ENCODE measurements around the gene KCNG1.

Gene KCNG1

DNA sequence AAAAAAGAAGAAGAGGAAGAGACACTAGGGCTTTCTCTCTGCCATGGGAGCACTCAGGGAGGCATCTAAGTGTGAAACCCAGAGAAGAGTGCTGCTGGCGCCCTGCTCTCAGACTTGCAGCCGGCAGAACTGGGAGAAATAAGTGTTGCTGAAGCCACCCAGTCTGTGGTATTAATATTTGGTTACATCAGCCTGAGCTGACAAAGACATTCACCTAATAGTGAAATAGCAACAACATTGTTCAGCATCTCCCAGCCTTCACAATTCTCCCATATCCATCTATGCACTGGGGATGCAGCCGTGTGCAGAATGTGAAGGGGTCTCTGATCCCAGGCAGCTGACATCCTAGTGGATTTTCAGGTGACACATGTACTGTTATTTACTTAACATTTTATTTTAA lies 12.0 kb downstream of the KCNG1 start:
- Histone ChIP-seq H2AFZ (ENCODE audit: low read length) (no peak overlapping the region), H3K36me3 (ENCODE audit: insufficient read depth, low read length) (no peaks in the 10 kb centered on the region), H3K9me3 (ENCODE audit: insufficient read depth, low read depth, low read length) (no peaks in the 10 kb centered on the region), H3F3A (ENCODE audit: low read depth) (no peaks in the 10 kb centered on the region), H3K27me3 (ENCODE audit: insufficient read depth, low read length, poor library complexity, severe bottlenecking) (no peaks in the 10 kb centered on the region), H3K4me3 (ENCODE audit: low read length, poor library complexity, severe bottlenecking) (no peak overlapping the region), H3K4me1 (ENCODE audit: insufficient read depth, low read length, poor library complexity, severe bottlenecking) (no peaks in the 10 kb centered on the region), H3K79me2 (ENCODE audit: insufficient read depth, low read length) (no peaks in the 10 kb centered on the region), H4K20me1 (ENCODE audit: insufficient read depth, low read length, poor library complexity, severe bottlenecking) (no peaks in the 10 kb centered on the region), H3K9ac (ENCODE audit: low read depth, low read length, poor library complexity, severe bottlenecking) (no peak overlapping the region), H3K4me2 (ENCODE audit: low read depth, low read length, poor library complexity, severe bottlenecking) (no peak overlapping the region), H3K9me2 (replicated peaks; ENCODE audit: low read depth, low read length) (no peaks in the 10 kb centered on the region)
- TF ChIP-seq, protein P1, sequence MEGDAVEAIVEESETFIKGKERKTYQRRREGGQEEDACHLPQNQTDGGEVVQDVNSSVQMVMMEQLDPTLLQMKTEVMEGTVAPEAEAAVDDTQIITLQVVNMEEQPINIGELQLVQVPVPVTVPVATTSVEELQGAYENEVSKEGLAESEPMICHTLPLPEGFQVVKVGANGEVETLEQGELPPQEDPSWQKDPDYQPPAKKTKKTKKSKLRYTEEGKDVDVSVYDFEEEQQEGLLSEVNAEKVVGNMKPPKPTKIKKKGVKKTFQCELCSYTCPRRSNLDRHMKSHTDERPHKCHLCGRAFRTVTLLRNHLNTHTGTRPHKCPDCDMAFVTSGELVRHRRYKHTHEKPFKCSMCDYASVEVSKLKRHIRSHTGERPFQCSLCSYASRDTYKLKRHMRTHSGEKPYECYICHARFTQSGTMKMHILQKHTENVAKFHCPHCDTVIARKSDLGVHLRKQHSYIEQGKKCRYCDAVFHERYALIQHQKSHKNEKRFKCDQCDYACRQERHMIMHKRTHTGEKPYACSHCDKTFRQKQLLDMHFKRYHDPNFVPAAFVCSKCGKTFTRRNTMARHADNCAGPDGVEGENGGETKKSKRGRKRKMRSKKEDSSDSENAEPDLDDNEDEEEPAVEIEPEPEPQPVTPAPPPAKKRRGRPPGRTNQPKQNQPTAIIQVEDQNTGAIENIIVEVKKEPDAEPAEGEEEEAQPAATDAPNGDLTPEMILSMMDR (conservative IDR thresholded peaks at IDR 0.05; ENCODE audit: low read length), result no peak

DNA sequence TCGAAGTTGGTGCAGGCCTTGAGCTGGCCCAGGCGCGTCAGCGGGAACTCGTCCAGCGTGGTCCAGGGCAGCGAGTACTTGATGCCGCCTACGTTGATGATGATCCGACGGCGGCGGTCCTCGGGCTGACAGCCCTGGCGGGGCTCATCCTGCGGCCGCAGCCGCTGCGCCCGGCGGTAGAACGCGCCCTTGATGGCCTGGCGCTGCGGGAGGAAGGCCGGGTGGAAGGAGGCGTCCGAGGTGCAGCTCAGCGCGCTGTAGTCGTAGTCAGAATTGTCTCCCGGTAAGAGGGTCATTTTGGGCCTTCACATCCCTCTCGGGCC lies 12.9 kb downstream of the KCNG1 start:
- Histone ChIP-seq H4K20me1 (ENCODE audit: insufficient read depth, low read length, poor library complexity, severe bottlenecking) (no peaks in the 10 kb centered on the region), H2AFZ (ENCODE audit: low read length) (no peak overlapping the region), H3K4me1 (ENCODE audit: insufficient read depth, low read length, poor library complexity, severe bottlenecking) (no peaks in the 10 kb centered on the region), H3F3A (ENCODE audit: low read depth) (no peaks in the 10 kb centered on the region), H3K9me2 (replicated peaks; ENCODE audit: low read depth, low read length) (no peaks in the 10 kb centered on the region), H3K9me3 (ENCODE audit: insufficient read depth, low read depth, low read length) (no peaks in the 10 kb centered on the region), H3K4me3 (ENCODE audit: low read length, poor library complexity, severe bottlenecking) (no peak overlapping the region), H3K9ac (ENCODE audit: low read depth, low read length, poor library complexity, severe bottlenecking) (no peak overlapping the region), H3K4me2 (ENCODE audit: low read depth, low read length, poor library complexity, severe bottlenecking) (no peak overlapping the region), H3K36me3 (ENCODE audit: insufficient read depth, low read length) (no peaks in the 10 kb centered on the region), H3K79me2 (ENCODE audit: insufficient read depth, low read length) (no peaks in the 10 kb centered on the region), H3K27me3 (ENCODE audit: insufficient read depth, low read length, poor library complexity, severe bottlenecking) (no peaks in the 10 kb centered on the region)
- TF ChIP-seq, protein P1 (conservative IDR thresholded peaks at IDR 0.05; ENCODE audit: low read length), result no peak
- no peak for TF ChIP-seq EZH2phosphoT487 (IDR thresholded peaks at IDR 0.05; ENCODE audit: borderline replicate concordance)

DNA sequence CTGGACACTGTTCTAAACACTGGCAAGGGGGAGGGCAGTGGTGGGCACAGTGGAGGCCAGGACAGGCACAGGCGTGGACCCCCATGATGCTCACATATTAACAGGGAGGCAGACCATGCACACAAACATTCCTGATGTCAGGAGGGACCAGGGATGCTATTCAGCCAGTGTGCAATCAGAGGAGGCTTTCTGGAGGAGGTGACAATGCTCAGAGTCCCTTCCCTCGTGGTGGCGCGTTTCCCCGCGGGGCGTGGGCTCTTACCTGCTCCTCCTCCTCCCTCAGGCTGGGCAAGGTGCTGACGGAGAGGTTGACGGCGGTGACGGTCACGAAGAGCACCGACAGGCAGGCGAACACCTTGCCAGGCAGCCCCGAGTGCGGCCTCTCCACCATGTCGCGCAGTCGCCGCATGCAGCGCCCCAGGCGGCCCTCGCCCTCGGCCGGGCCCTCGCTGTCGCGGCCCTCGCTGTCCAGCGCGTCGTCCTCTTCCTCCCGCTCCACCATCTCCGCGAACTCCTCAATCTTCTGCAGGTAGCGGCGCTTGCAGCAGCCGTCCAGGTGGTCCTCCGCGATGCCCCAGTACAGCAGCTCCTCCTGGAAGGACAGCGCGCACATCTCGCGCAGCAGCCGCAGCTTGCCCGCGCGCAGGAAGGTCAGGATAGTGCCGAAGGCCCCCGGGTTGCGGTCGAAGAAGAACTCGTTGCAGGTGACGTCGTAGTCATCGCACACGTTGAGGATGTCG lies 13.4 kb downstream of the KCNG1 start:
- Histone ChIP-seq H3K4me2 (ENCODE audit: low read depth, low read length, poor library complexity, severe bottlenecking) (no peak overlapping the region), H4K20me1 (ENCODE audit: insufficient read depth, low read length, poor library complexity, severe bottlenecking) (no peaks in the 10 kb centered on the region), H3K27me3 (ENCODE audit: insufficient read depth, low read length, poor library complexity, severe bottlenecking) (no peaks in the 10 kb centered on the region), H3K36me3 (ENCODE audit: insufficient read depth, low read length) (no peaks in the 10 kb centered on the region), H3F3A (ENCODE audit: low read depth) (no peaks in the 10 kb centered on the region), H3K9me2 (replicated peaks; ENCODE audit: low read depth, low read length) (no peaks in the 10 kb centered on the region), H3K9ac (ENCODE audit: low read depth, low read length, poor library complexity, severe bottlenecking) (no peak overlapping the region), H2AFZ (ENCODE audit: low read length) (no peak overlapping the region), H3K79me2 (ENCODE audit: insufficient read depth, low read length) (no peaks in the 10 kb centered on the region), H3K4me1 (ENCODE audit: insufficient read depth, low read length, poor library complexity, severe bottlenecking) (no peaks in the 10 kb centered on the region), H3K9me3 (ENCODE audit: insufficient read depth, low read depth, low read length) (no peaks in the 10 kb centered on the region), H3K4me3 (ENCODE audit: low read length, poor library complexity, severe bottlenecking) (no peak overlapping the region)
- no peak for TF ChIP-seq EZH2phosphoT487 (IDR thresholded peaks at IDR 0.05; ENCODE audit: borderline replicate concordance)
- TF ChIP-seq, protein P1 (conservative IDR thresholded peaks at IDR 0.05; ENCODE audit: low read length), result no peak
